NCI-H774 (cell line): ENCODE results near the gene LRRC8D.

Source experiments
- DNase-seq: peaks from one replicate; lab custom pipeline; 2025; lab: John Stamatoyannopoulos, UW

The LRRC8D gene

GRCh38 chr1:89833183-89834082 is 12.6 kb downstream of the LRRC8D start:
- DNase-seq, result no peak

GRCh38 chr1:89834083-89834704 is 13.4 kb downstream of the LRRC8D start:
- no peak for DNase-seq

- DNase-seq, result no peak
Observed at GRCh38 chr1:89836252-89837035, 15.6 kb downstream of the LRRC8D start.

- DNase-seq, result no peak
Observed at GRCh38 chr1:89837036-89837481, 16.2 kb downstream of the LRRC8D start.

- no peak for DNase-seq
Observed at GRCh38 chr1:89837510-89837909, 16.7 kb downstream of the LRRC8D start.

- no peak for DNase-seq
Observed at GRCh38 chr1:89839516-89839915, 18.7 kb downstream of the LRRC8D start.

GRCh38 chr1:89841507-89841906 is 20.7 kb downstream of the LRRC8D start:
- no peak for DNase-seq

- no peak for DNase-seq
Observed at GRCh38 chr1:89842567-89843272, 21.9 kb downstream of the LRRC8D start.

- DNase-seq, result peak; percentile 59
Observed at GRCh38 chr1:89843273-89844130, 22.7 kb downstream of the LRRC8D start.

GRCh38 chr1:89844241-89844807 is 23.5 kb downstream of the LRRC8D start:
- DNase-seq, result no peak

- DNase-seq, result no peak
Observed at GRCh38 chr1:89844860-89845259, 24.0 kb downstream of the LRRC8D start.

- DNase-seq, result no peak
Observed at GRCh38 chr1:89847191-89847729, 26.4 kb downstream of the LRRC8D start.

- DNase-seq, result no peak
Observed at GRCh38 chr1:89850844-89851415, 30.1 kb downstream of the LRRC8D start.

- DNase-seq, result no peak
Observed at GRCh38 chr1:89854140-89854539, 33.3 kb downstream of the LRRC8D start.

- DNase-seq, result no peak
Observed at GRCh38 chr1:89855413-89856123, 34.7 kb downstream of the LRRC8D start.

- DNase-seq, result no peak
Observed at GRCh38 chr1:89863165-89863830, 42.5 kb downstream of the LRRC8D start.

- no peak for DNase-seq
Observed at GRCh38 chr1:89865498-89866382, 44.9 kb downstream of the LRRC8D start.

- DNase-seq, result no peak
Observed at GRCh38 chr1:89866568-89866967, 45.7 kb downstream of the LRRC8D start.
